H1 (cell line): Measurements from ENCODE around the gene GPR52. TPM values are rescaled to one million over a fixed set of nuclear protein-coding genes. Genes with fewer than 3 reads are reported as not detected.

Experiments used
- CTCF ChIA-PET: fragments of 300-600 bp; sonication (Branson Sonifier 250); formaldehyde crosslinking; loops from one replicate; lab custom pipeline; 2021; ENCODE audit not compliant: partially characterized antibody; lab: Charles Lee
- POLR2A ChIA-PET: fragments of 300-600 bp; sonication (Branson Sonifier 250); formaldehyde crosslinking; loops from one replicate; lab custom pipeline; 2021; ENCODE audit warnings: inconsistent platforms; ENCODE audit not compliant: partially characterized antibody; lab: Charles Lee
- DNase-seq, 2 experiments: peaks; one replicate each; pipeline versions ENCODE4 v3.0.0 to v3.0.0-alpha.2; 2010 to 2022; ENCODE audit warnings: low spot score in 2 of 2, low read depth in 1 of 2, mixed read lengths in 1 of 2
- FAIRE-seq: peaks from 2 replicates; lab custom pipeline; 2011; peaks lifted over from hg19 to GRCh38; lab: Jason Lieb, UNC
- H2AFZ ChIP-seq: 2 replicates; pipeline ENCODE4 v1.8.1; 2012; ENCODE audit warnings: low read length, inconsistent platforms
- H2AK5ac ChIP-seq: 2 replicates; pipeline ENCODE4 v1.6.1; 2013; ENCODE audit warnings: low read depth, low read length
- H2BK120ac ChIP-seq: replicated peaks from 2 replicates; pipeline ENCODE3; 2013; ENCODE audit warnings: low read depth, low read length, inconsistent platforms
- H2BK12ac ChIP-seq: 2 replicates; pipeline ENCODE4 v1.6.1; 2013; ENCODE audit warnings: low read depth, low read length
- H2BK15ac ChIP-seq: 2 replicates; pipeline ENCODE4 v1.6.1; 2013; ENCODE audit warnings: low read length
- H2BK20ac ChIP-seq: 2 replicates; pipeline ENCODE4 v1.6.1; 2013; ENCODE audit warnings: low read length
- H2BK5ac ChIP-seq: 2 replicates; pipeline ENCODE4 v1.6.1; 2013; ENCODE audit warnings: low read depth, low read length
- H3K14ac ChIP-seq: 2 replicates; pipeline ENCODE4 v1.6.1; 2013; ENCODE audit warnings: inconsistent platforms; ENCODE audit not compliant: insufficient read length
- H3K18ac ChIP-seq: 2 replicates; pipeline ENCODE4 v1.6.1; 2013; ENCODE audit warnings: low read length; ENCODE audit errors: extremely low read depth
- H3K23ac ChIP-seq: 2 replicates; pipeline ENCODE4 v1.6.1; 2013; ENCODE audit warnings: inconsistent platforms; ENCODE audit not compliant: insufficient read length
- H3K23me2 ChIP-seq: 2 replicates; pipeline ENCODE4 v1.6.1; 2013; ENCODE audit warnings: low read depth, low read length
- H3K27ac ChIP-seq: 2 replicates; pipeline ENCODE4 v1.6.1; 2011; ENCODE audit warnings: low read depth, low read length, inconsistent platforms
- H3K27me3 ChIP-seq, 4 experiments: replicated peaks in 1 of 4; 1 replicate in 1 of 4; 2 replicates in 3 of 4; pipeline versions ENCODE4 v1.6.1 to v1.8.1; 2011 to 2013; ENCODE audit warnings: low read length in 3 of 4, mild to moderate bottlenecking in 3 of 4, inconsistent platforms in 2 of 4, mixed read lengths in 2 of 4, moderate library complexity in 1 of 4; ENCODE audit not compliant: control insufficient read depth in 3 of 4, insufficient read depth in 3 of 4; ENCODE audit errors: extremely low read depth in 1 of 4
- H3K36me3 ChIP-seq, 4 experiments: 2 replicates each; pipeline versions ENCODE4 v1.6.1 to v1.8.1; 2011 to 2013; ENCODE audit warnings: mild to moderate bottlenecking in 4 of 4, low read length in 3 of 4, moderate library complexity in 2 of 4, control low read depth in 1 of 4, inconsistent platforms in 1 of 4; ENCODE audit not compliant: insufficient read depth in 4 of 4, control insufficient read depth in 2 of 4
- H3K4ac ChIP-seq: replicated peaks from 2 replicates; pipeline ENCODE3; 2013; ENCODE audit warnings: low read length, low read depth, mixed read lengths, inconsistent platforms; ENCODE audit not compliant: insufficient read length
- H3K4me1 ChIP-seq, 4 experiments: replicated peaks in 1 of 4; 1 replicate in 1 of 4; 2 replicates in 3 of 4; pipeline versions ENCODE4 v1.6.1 to v1.8.1; 2011 to 2013; ENCODE audit warnings: low read length in 3 of 4, inconsistent platforms in 2 of 4, mixed read lengths in 1 of 4; ENCODE audit not compliant: insufficient read depth in 4 of 4, control insufficient read depth in 3 of 4
- H3K4me2 ChIP-seq, 2 experiments: 2 replicates each; pipeline versions ENCODE4 v1.6.1 to v1.8.1; 2011 to 2013; ENCODE audit warnings: low read depth in 2 of 2, low read length in 2 of 2, control low read depth in 1 of 2, inconsistent platforms in 1 of 2, mild to moderate bottlenecking in 1 of 2; ENCODE audit not compliant: insufficient read depth in 1 of 2
- H3K4me3 ChIP-seq, 4 experiments: fragments of 200-600, 300-600 bp in 1 of 4; sonication (generic), shearing (Covaris generic), sonication (Bioruptor Twin) in 1 of 4; 2 replicates each; pipeline versions ENCODE4 v1.5.1 to v1.8.1; 2011 to 2016; ENCODE audit warnings: low read length in 4 of 4, low read depth in 3 of 4, control low read depth in 2 of 4, inconsistent platforms in 2 of 4, mild to moderate bottlenecking in 2 of 4, mixed read lengths in 1 of 4, moderate library complexity in 1 of 4; ENCODE audit not compliant: insufficient read depth in 2 of 4; ENCODE audit errors: extremely low read depth in 1 of 4
- H3K56ac ChIP-seq: replicated peaks from 2 replicates; pipeline ENCODE3; 2013; ENCODE audit warnings: low read depth, mild to moderate bottlenecking, mixed read lengths, low read length, inconsistent platforms; ENCODE audit not compliant: insufficient read length
- H3K79me1 ChIP-seq: 2 replicates; pipeline ENCODE4 v1.6.1; 2013; ENCODE audit warnings: low read depth, low read length, control low read depth
- H3K79me2 ChIP-seq, 2 experiments: 2 replicates each; pipeline versions ENCODE4 v1.6.1 to v1.8.1; 2012 to 2013; ENCODE audit warnings: low read length in 2 of 2, mild to moderate bottlenecking in 2 of 2, inconsistent platforms in 1 of 2; ENCODE audit not compliant: insufficient read depth in 2 of 2, control insufficient read depth in 1 of 2
- H3K9ac ChIP-seq, 4 experiments: replicated peaks in 1 of 4; 1 replicate in 1 of 4; 2 replicates in 3 of 4; pipeline versions ENCODE4 v1.6.1 to v1.8.1; 2011 to 2013; ENCODE audit warnings: low read depth in 3 of 4, low read length in 3 of 4, control low read depth in 2 of 4, mild to moderate bottlenecking in 2 of 4, moderate library complexity in 2 of 4, inconsistent platforms in 1 of 4; ENCODE audit errors: extremely low read depth in 1 of 4
- H3K9me3 ChIP-seq, 2 experiments: 2 replicates each; pipeline versions ENCODE4 v1.6.1 to v1.8.1; 2012 to 2013; ENCODE audit warnings: mild to moderate bottlenecking in 2 of 2, moderate library complexity in 2 of 2, control low read depth in 1 of 2, inconsistent platforms in 1 of 2, low read depth in 1 of 2, low read length in 1 of 2, mixed read lengths in 1 of 2; ENCODE audit not compliant: insufficient read depth in 2 of 2
- H4K20me1 ChIP-seq, 2 experiments: replicated peaks in 1 of 2; 2 replicates each; pipeline versions ENCODE3 to v1.8.1; 2011 to 2013; ENCODE audit warnings: inconsistent platforms in 2 of 2, low read length in 2 of 2, mild to moderate bottlenecking in 1 of 2; ENCODE audit not compliant: insufficient read depth in 2 of 2, control insufficient read depth in 1 of 2
- H4K5ac ChIP-seq: 2 replicates; pipeline ENCODE4 v1.6.1; 2013; ENCODE audit warnings: low read length, low read depth, mixed read lengths, inconsistent platforms; ENCODE audit not compliant: insufficient read length
- H4K8ac ChIP-seq: 2 replicates; pipeline ENCODE4 v1.8.0; 2013; ENCODE audit warnings: mild to moderate bottlenecking, moderate library complexity, low read length, inconsistent platforms; ENCODE audit not compliant: insufficient read depth; ENCODE audit errors: extremely low read depth
- H4K91ac ChIP-seq: replicated peaks from 2 replicates; pipeline ENCODE3; 2013; ENCODE audit warnings: low read length, mixed read lengths, inconsistent platforms; ENCODE audit not compliant: insufficient read length
- ATF3 ChIP-seq: IDR thresholded peaks from 2 replicates; pipeline ENCODE4 v1.6.1; 2011; ENCODE audit warnings: low read depth, mild to moderate bottlenecking, low read length; ENCODE audit not compliant: insufficient read depth
- JUND ChIP-seq: IDR thresholded peaks from 2 replicates; pipeline ENCODE4 v1.6.1; 2011; ENCODE audit warnings: mild to moderate bottlenecking, improper control_type of control experiment, low read length
- MAFK ChIP-seq: IDR thresholded peaks from 2 replicates; pipeline ENCODE4 v1.6.1; 2012; ENCODE audit warnings: low read depth, mild to moderate bottlenecking, improper control_type of control experiment, low read length
- SP1 ChIP-seq: IDR thresholded peaks from 2 replicates; pipeline ENCODE4 v1.6.1; 2011; ENCODE audit warnings: low read depth, low read length
- WGBS, 2 experiments: shearing (Covaris generic) in 1 of 2; methylation state at CpG; one replicate each; pipeline versions ENCODE4 v1.1.6 to v1.1.7; 2013 to 2015; ENCODE audit warnings: low lambda C conversion rate in 2 of 2, mixed read lengths in 2 of 2, inconsistent platforms in 1 of 2, low coverage in 1 of 2, missing lambda C conversion rate in 1 of 2; ENCODE audit not compliant: insufficient replicate concordance in 2 of 2, insufficient coverage in 1 of 2, insufficient read length in 1 of 2; ENCODE audit errors: extremely low coverage in 1 of 2, missing lambda C conversion rate in 1 of 2; 5-methylcytosine and 5-hydroxymethylcytosine counted together
- polyA plus RNA-seq, 7 experiments: library from polyadenylated mRNA; depleted of rRNA in 3 of 7; stranded (reverse) in 5 of 7; unstranded in 2 of 7; fragments of >200 nt in 5 of 7; fragments of 200-250 nt in 2 of 7; gene quantifications; 1 replicate in 5 of 7; 2 replicates in 1 of 7; 4 replicates in 1 of 7; pipeline versions ENCODE4 v1.2.1 to v1.2.3, GENCODE V29; 2011 to 2013; ENCODE audit warnings: missing spikeins in 2 of 7, mixed read lengths in 2 of 7
- total RNA-seq: library from RNA; stranded (reverse); fragmentation: NEBNext Ultra II Directional; extraction: Animal tissue kit (Norgen Biotek cat#: 25700); gene quantifications from 2 replicates; pipeline ENCODE4 v1.2.1, GENCODE V29; 2021

The GPR52 gene
- total and polyA plus RNA-seq, 2 of the 8 experiments (the other 6 are each of a cell fraction or from before 2014, with no cell fraction given) = 0.24 to 0.63 TPM

DNA sequence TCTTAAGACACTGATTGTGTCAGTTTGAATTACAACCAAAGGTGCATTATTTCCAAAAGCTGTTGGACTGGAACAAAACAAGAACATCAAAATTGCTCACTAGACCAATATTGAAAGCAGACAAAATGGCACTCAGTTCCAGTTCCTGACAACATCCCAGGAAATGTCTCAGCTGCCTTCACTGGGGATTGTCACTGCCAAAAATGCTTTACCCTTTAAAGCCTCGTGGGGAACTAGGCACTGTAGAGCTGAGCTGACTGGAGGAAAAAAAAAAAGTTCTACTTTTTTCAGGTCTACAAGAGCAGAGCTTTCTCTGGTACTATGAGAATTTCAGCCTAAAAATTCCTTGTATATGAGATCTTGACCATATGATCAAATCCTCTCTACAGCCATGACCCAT, 21.9 kb downstream of the GPR52 start:
- H3K79me2 ChIP-seq = no peaks in the 10 kb centered on the region
- no peak overlapping the region for H3K14ac ChIP-seq
- H3K27ac ChIP-seq = no peak overlapping the region
- H3K4me1 ChIP-seq = no peaks in the 10 kb centered on the region
- H3K79me1 ChIP-seq = no peaks in the 10 kb centered on the region
- no peak overlapping the region for H3K9ac ChIP-seq
- no peak overlapping the region for H3K4ac ChIP-seq
- no peak overlapping the region for H3K4me3 ChIP-seq
- FAIRE-seq = no peak
- no peaks in the 10 kb centered on the region for H3K36me3 ChIP-seq
- H3K9me3 ChIP-seq = no peaks in the 10 kb centered on the region
- H3K23ac ChIP-seq = no peak overlapping the region
- H4K91ac ChIP-seq = no peak overlapping the region
- H2BK5ac ChIP-seq = no peak overlapping the region
- no peak overlapping the region for H2BK120ac ChIP-seq
- no peak overlapping the region for H2AK5ac ChIP-seq
- no peak overlapping the region for H2BK20ac ChIP-seq
- no peak overlapping the region for H3K4me2 ChIP-seq
- CTCF ChIA-PET = interaction anchor here (0.7 to 1.1 kb wide), 4 partner anchors 8 to 357 kb away, joined by 3 read pairs; no protein-coding TSS in a partner anchor
- H2AFZ ChIP-seq = no peak overlapping the region
- no peak for DNase-seq
- no peak overlapping the region for H4K5ac ChIP-seq
- no peak overlapping the region for H3K56ac ChIP-seq
- H4K8ac ChIP-seq = no peak overlapping the region
- no peaks in the 10 kb centered on the region for H3K27me3 ChIP-seq
- POLR2A ChIA-PET = no interaction called here
- H2BK12ac ChIP-seq = no peak overlapping the region
- WGBS, 2 experiments = 82% methylated on average over 1 of the region's 1 CpG; no CpG with 5 or more reads in 1 of the 2 experiments
- H4K20me1 ChIP-seq = no peaks in the 10 kb centered on the region
- no peak overlapping the region for H3K18ac ChIP-seq
- H3K23me2 ChIP-seq = no peaks in the 10 kb centered on the region
- H2BK15ac ChIP-seq = no peak overlapping the region
- TF ChIP-seq JUND (no peak), MAFK (no peak), ATF3 (no peak), SP1 (no peak)
